ENCODE results near the gene LCE1D. TPM values are rescaled to one million over a fixed set of nuclear protein-coding genes. Genes with fewer than 3 reads are reported as not detected.

The LCE1D gene
- total RNA-seq, 1 donor from 2014 or later: not detected

- no peak for DNase-seq (ENCODE audit: low spot score)
Observed at GRCh38 chr1:152811671-152812070, 15.2 kb downstream of the LCE1D start, which contains the start of gene LCE1B. Gene LCE1B (plus strand): TSS chr1:152811971. CDS start chr1:152812447, 476 bp downstream.

GRCh38 chr1:152817309-152817708 lies 20.8 kb downstream of the LCE1D start:
- no peak for DNase-seq (ENCODE audit: low spot score)

GRCh38 chr1:152823294-152823693 lies 26.8 kb downstream of the LCE1D start:
- DNase-seq (ENCODE audit: low spot score): no peak

GRCh38 chr1:152824964-152825363 lies 28.4 kb downstream of the LCE1D start:
- DNase-seq (ENCODE audit: low spot score): no peak

GRCh38 chr1:152827173-152827572 lies 30.7 kb downstream of the LCE1D start, which contains the start of gene LCE1A:
Gene LCE1A (plus strand): TSS chr1:152827473. CDS start chr1:152827473, 0 bp downstream.
- DNase-seq (ENCODE audit: low spot score): no peak

- DNase-seq (ENCODE audit: low spot score): no peak
Observed at GRCh38 chr1:152836870-152837269, 40.3 kb downstream of the LCE1D start.

- no peak for DNase-seq (ENCODE audit: low spot score)
Observed at GRCh38 chr1:152842556-152842955, 46.0 kb downstream of the LCE1D start, which contains the start of gene LCE6A. Gene LCE6A (plus strand): TSS chr1:152842856. CDS start chr1:152843521, 665 bp downstream.

Other genes with a start within 250 kb of the LCE1D start
- gene LCE3E, start 229.9 kb upstream of the LCE1D start, total RNA-seq (ENCODE audit: insufficient read depth, low replicate concordance): not detected
- 2.4 TPM for gene LCE3D, start 216.2 kb upstream of the LCE1D start, total RNA-seq (ENCODE audit: insufficient read depth, low replicate concordance)
- gene LCE3C, start 196.5 kb upstream of the LCE1D start, total RNA-seq (ENCODE audit: insufficient read depth, low replicate concordance): not detected
- not detected for gene LCE3B, start 182.9 kb upstream of the LCE1D start, total RNA-seq (ENCODE audit: insufficient read depth, low replicate concordance)
- not detected for gene LCE3A, start 173.6 kb upstream of the LCE1D start, total RNA-seq (ENCODE audit: insufficient read depth, low replicate concordance)
- gene LCE2D, start 133.3 kb upstream of the LCE1D start, total RNA-seq (ENCODE audit: insufficient read depth, low replicate concordance): not detected
- gene LCE2C, start 121.4 kb upstream of the LCE1D start, total RNA-seq (ENCODE audit: insufficient read depth, low replicate concordance): not detected
- gene LCE2B, start 110.6 kb upstream of the LCE1D start, total RNA-seq (ENCODE audit: insufficient read depth, low replicate concordance): not detected
- gene LCE2A, start 98.4 kb upstream of the LCE1D start, total RNA-seq (ENCODE audit: insufficient read depth, low replicate concordance): not detected
- gene LCE4A, start 88.6 kb upstream of the LCE1D start, total RNA-seq (ENCODE audit: insufficient read depth, low replicate concordance): not detected
- 1.7 TPM for gene KPRP, start 38.7 kb upstream of the LCE1D start, total RNA-seq (ENCODE audit: insufficient read depth, low replicate concordance)
- not detected for gene LCE1F, start 21.6 kb upstream of the LCE1D start, total RNA-seq (ENCODE audit: insufficient read depth, low replicate concordance)
- gene LCE1E, start 10.5 kb upstream of the LCE1D start, total RNA-seq (ENCODE audit: insufficient read depth, low replicate concordance): not detected
- gene LCE1C, start 9.9 kb downstream of the LCE1D start, total RNA-seq (ENCODE audit: insufficient read depth, low replicate concordance): not detected
- gene LCE1B, start 15.2 kb downstream of the LCE1D start, total RNA-seq (ENCODE audit: insufficient read depth, low replicate concordance): not detected
- gene LCE1A, start 30.8 kb downstream of the LCE1D start, total RNA-seq (ENCODE audit: insufficient read depth, low replicate concordance): not detected
- gene LCE6A, start 46.1 kb downstream of the LCE1D start, total RNA-seq (ENCODE audit: insufficient read depth, low replicate concordance): not detected
- not detected for gene LCE7A, start 63.3 kb downstream of the LCE1D start, total RNA-seq (ENCODE audit: insufficient read depth, low replicate concordance)
- 3.6 TPM for gene SMCP, start 81.6 kb downstream of the LCE1D start, total RNA-seq (ENCODE audit: insufficient read depth, low replicate concordance)
- gene IVL, start 111.8 kb downstream of the LCE1D start, total RNA-seq (ENCODE audit: insufficient read depth, low replicate concordance): 14.2 TPM
- gene SPRR5, start 150.5 kb downstream of the LCE1D start, total RNA-seq (ENCODE audit: insufficient read depth, low replicate concordance): not detected
- gene SPRR4, start 173.9 kb downstream of the LCE1D start, total RNA-seq (ENCODE audit: insufficient read depth, low replicate concordance): not detected
- not detected for gene SPRR1A, start 187.4 kb downstream of the LCE1D start, total RNA-seq (ENCODE audit: insufficient read depth, low replicate concordance)
- 8.7 TPM for gene SPRR3, start 205.0 kb downstream of the LCE1D start, total RNA-seq (ENCODE audit: insufficient read depth, low replicate concordance)
- gene SPRR1B, start 234.5 kb downstream of the LCE1D start, total RNA-seq (ENCODE audit: insufficient read depth, low replicate concordance): not detected
- gene SPRR2D, start 244.4 kb downstream of the LCE1D start, total RNA-seq (ENCODE audit: insufficient read depth, low replicate concordance): 1.2 TPM